ENCODE data around the gene FAF1.

Gene FAF1

DNA sequence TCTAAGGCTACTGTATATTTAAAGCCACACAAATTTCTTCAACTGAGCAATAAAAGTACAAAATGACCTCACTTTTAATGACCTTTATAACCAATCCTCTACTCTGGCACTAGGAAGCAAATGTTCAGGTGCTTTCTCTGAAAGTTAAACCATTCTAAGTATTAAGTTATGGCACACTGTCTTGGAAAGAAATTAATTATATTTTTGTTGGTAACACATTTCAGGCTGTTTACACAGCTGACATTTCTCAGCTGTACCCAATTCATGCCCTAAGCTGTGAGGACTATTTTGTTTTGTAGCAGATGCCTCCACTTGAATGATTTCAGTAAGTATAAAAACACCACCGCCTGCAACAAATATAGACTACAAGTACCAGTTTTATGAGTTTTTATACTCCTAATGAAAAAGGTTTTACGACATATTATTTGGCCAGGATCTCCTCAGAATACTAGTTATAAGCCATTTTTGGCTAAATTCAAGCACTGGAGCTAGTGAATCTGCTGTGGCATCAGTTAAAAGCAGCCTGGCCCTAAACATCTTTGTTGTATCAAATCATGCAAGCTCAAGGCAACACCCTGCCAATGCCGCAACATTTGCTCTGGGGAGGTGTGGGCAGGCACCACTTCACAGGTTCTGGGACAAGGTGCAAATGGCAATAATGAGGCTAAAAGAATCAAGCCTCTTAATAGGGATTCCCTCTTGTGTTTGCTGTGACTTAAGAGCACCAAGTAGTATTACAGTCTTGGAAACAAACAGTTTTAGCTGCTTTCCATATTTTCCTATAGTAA, 308.4 kb downstream of the FAF1 start:
- H3K4me3 ChIP-seq (ENCODE audit: low read depth, low read length), result no peak overlapping the region
- TF ChIP-seq, protein P1, sequence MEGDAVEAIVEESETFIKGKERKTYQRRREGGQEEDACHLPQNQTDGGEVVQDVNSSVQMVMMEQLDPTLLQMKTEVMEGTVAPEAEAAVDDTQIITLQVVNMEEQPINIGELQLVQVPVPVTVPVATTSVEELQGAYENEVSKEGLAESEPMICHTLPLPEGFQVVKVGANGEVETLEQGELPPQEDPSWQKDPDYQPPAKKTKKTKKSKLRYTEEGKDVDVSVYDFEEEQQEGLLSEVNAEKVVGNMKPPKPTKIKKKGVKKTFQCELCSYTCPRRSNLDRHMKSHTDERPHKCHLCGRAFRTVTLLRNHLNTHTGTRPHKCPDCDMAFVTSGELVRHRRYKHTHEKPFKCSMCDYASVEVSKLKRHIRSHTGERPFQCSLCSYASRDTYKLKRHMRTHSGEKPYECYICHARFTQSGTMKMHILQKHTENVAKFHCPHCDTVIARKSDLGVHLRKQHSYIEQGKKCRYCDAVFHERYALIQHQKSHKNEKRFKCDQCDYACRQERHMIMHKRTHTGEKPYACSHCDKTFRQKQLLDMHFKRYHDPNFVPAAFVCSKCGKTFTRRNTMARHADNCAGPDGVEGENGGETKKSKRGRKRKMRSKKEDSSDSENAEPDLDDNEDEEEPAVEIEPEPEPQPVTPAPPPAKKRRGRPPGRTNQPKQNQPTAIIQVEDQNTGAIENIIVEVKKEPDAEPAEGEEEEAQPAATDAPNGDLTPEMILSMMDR (conservative IDR thresholded peaks at IDR 0.05; ENCODE audit: low read depth, low read length), result no peak
- DNase-seq (ENCODE audit: low read depth), result no peak

DNA sequence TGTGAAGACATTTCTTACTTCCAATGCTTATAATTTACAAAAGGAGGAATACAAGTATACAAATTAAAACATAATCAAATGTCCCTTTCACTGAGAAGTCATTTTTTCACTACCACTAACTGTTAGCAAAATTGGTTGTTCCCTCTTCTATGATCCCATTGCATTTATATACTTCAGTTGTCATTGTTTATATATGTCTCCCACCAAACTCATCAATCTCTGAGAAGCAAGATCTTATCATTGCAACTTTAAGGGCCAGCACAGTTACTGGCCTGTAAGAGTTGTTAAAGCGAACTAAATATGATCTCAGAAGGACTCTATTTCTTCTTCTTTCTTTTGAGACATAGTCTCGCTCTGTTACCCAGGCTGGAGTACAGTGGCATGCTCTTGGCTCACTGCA, 313.5 kb downstream of the FAF1 start:
- TF ChIP-seq, protein P1 (conservative IDR thresholded peaks at IDR 0.05; ENCODE audit: low read depth, low read length), result no peak
- H3K4me3 ChIP-seq (ENCODE audit: low read depth, low read length), result no peak overlapping the region
- DNase-seq (ENCODE audit: low read depth), result no peak

DNA sequence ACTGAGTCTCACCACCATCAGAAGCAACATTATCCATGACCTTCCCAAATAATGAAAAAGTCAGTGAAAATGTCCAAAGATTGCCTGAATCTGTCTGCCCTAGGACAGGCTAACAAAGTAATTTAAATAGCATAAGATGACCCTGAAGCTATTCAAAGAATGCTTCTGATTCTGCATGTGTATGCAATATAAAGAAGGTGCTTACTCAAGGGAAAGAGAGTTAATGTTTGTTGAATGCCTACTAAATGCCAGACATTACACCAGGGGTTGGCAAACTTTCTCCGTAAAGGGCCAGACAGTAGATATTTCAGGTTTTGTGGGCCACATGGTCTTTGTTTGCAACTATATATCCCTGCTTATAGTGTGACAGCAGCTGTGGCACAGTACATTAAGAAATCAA, 314.9 kb downstream of the FAF1 start:
- no peak overlapping the region for H3K4me3 ChIP-seq (ENCODE audit: low read depth, low read length)
- no peak for DNase-seq (ENCODE audit: low read depth)
- TF ChIP-seq, protein P1 (conservative IDR thresholded peaks at IDR 0.05; ENCODE audit: low read depth, low read length), result no peak

DNA sequence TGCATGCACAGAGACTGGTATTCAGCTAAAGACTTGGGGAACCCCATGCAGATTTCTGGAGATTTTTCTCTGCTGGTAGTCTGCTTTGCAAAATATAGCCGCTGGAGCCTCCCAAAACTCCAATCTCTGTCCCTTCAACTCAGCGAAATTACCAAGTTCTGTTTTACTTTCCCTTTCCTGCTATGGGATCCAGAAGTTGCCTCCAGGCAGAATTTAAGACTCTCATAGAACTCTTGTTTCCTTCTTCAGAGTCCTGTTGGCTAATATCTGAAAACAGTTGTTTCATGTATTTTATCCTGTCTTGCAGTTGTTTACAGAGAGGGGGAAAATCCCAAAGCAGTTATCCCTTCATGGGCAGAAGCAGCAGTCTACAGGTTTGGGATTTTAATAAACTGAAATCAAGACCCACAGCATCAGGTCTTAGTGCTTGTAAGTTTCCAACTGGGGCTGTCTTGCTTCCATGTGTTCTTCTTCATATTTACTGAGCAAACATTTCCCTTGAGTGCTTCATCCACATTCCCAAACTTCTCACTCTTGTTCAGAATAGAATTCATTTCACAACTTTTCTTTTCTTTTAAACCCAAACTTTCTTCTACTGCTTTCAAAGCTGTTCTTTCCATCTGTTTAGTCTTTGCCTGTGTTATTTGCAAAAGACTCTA, 315.5 kb downstream of the FAF1 start:
- TF ChIP-seq, protein P1 (conservative IDR thresholded peaks at IDR 0.05; ENCODE audit: low read depth, low read length), result no peak
- peak; percentile 33 for DNase-seq (ENCODE audit: low read depth)
- H3K4me3 ChIP-seq (ENCODE audit: low read depth, low read length), result no peak overlapping the region

DNA sequence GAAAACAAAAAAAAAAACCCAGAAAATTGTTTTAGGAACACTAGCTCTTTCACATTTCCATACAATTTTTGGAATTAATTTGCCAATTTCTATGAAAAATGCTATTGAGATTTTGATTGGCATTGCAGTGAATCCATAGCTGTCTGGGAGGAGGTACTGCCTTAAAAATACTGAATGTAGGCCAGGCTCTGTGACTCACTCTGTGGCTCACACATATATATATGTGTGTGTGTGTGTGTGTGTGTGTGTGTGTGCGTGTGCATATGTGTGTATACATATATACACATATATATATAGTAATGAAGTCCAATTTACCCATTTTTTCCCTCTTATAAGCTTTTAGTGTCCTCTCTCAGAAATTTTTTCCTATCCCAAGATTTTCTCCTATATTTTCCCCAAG, 322.6 kb downstream of the FAF1 start:
- DNase-seq (ENCODE audit: low read depth), result peak; percentile 28
- no peak overlapping the region for H3K4me3 ChIP-seq (ENCODE audit: low read depth, low read length)
- TF ChIP-seq, protein P1 (conservative IDR thresholded peaks at IDR 0.05; ENCODE audit: low read depth, low read length), result no peak

DNA sequence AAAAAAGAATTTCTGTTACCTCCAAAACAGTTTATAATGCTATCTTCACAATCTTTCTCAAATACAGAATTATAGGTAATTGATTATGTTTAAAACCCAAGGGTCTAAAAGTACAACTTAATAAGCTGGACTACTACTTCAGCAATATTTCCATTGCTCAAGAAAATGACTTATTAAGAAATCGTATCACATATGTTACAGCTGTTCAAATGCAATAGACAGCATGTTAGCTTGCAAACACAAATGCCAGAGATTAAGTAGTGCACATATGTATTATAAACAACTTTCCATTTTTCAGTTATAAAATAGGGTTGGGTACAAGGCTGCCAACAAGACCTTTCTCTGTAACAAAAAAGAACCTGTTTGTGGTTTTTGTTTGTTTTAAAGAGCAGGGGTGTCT, 325.8 kb downstream of the FAF1 start:
- TF ChIP-seq, protein P1 (conservative IDR thresholded peaks at IDR 0.05; ENCODE audit: low read depth, low read length), result no peak
- no peak overlapping the region for H3K4me3 ChIP-seq (ENCODE audit: low read depth, low read length)
- no peak for DNase-seq (ENCODE audit: low read depth)
